Upper lobe of left lung (tissue), 4 donors: ENCODE measurements around the gene MACROD2.

Experiments used
- CTCF ChIP-seq, 6 experiments: fragments of 450-650 bp in 4 of 6; fragments of 200-600 bp in 2 of 6; sonication (generic) in 2 of 6; IDR thresholded peaks; one replicate each; pipeline ENCODE4 v1.5.1; 2016 to 2019; ENCODE audit warnings: antibody characterized with exemption in 6 of 6
- EP300 ChIP-seq, 4 donors: sonication (generic); formaldehyde crosslinking; IDR thresholded peaks; one replicate each; pipeline ENCODE4 v1.5.1; 2017; ENCODE audit warnings: antibody characterized with exemption in 4 of 4, control low read depth in 2 of 4
- POLR2A ChIP-seq, 4 donors: fragments of 450-650 bp; IDR thresholded peaks; one replicate each; pipeline ENCODE4 v1.5.1; 2016 to 2017; ENCODE audit warnings: antibody characterized with exemption in 4 of 4, mild to moderate bottlenecking in 2 of 4
- POLR2AphosphoS5 ChIP-seq, 2 donors: sonication (generic); formaldehyde crosslinking; IDR thresholded peaks; one replicate each; pipeline ENCODE4 v1.5.1; 2017; ENCODE audit warnings: antibody characterized with exemption in 2 of 2

DNA sequence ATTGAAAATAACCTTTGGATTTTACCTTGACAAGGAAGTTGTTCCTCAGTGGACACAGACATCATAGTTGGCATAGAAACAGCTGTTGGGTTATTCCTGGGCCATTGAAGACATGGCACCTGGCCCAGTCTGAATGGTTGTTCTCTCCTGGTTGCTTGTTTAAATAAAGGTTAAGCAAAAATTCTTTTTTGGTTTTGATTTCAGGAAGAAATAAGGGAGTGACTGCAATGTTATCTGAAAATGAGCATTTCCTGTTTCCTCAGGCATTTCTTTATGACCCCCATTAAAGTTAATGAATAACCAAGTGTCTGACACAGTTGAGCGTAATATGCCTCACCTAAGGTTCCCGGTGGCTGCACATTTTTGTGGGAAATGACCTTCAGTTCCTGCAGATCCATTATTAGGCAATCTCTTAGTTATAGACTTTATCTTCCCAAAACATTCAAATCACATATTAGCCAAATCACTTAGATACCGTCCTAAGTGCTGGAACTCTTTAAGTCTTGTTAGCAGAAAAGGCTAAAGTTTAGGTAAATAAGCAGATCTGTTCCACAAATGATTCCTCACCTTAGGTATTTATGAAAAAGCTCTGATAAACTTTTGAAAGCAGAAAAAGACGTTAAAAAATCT, 990.8 kb downstream of the MACROD2 start:
- TF ChIP-seq POLR2AphosphoS5 (IDR thresholded peaks at IDR 0.05) (peak; percentile 47 to 59), CTCF (IDR thresholded peaks at IDR 0.05) (no peak), EP300 (IDR thresholded peaks at IDR 0.05) (peak; percentile 77 to 96 (median 87)), POLR2A (IDR thresholded peaks at IDR 0.05) (no peak)
